SH-SY5Y (cell line): ENCODE data around the gene NPAS2.

Experiments
- GATA2 ChIP-seq: IDR thresholded peaks from 2 replicates; pipeline ENCODE4 v1.6.1; 2011; ENCODE audit warnings: mild to moderate bottlenecking, low read depth, low read length
- GATA3 ChIP-seq: IDR thresholded peaks from 2 replicates; pipeline ENCODE4 v1.6.1; 2011; ENCODE audit warnings: low read depth, mild to moderate bottlenecking, low read length, moderate library complexity

Gene NPAS2

GRCh38 chr2:100964681-100965169, 144.8 kb downstream of the NPAS2 start:
- TF ChIP-seq GATA2, result no peak
- no peak for TF ChIP-seq GATA3

- TF ChIP-seq GATA2 (no peak), GATA3 (no peak)
These were observed 145.7 kb downstream of the NPAS2 start for GRCh38 chr2:100965596-100965995.

- TF ChIP-seq GATA3 (no peak), GATA2 (no peak)
These were observed 147.8 kb downstream of the NPAS2 start for GRCh38 chr2:100967716-100968115.

GRCh38 chr2:100968146-100969145, 148.5 kb downstream of the NPAS2 start:
- TF ChIP-seq GATA3, result no peak
- no peak for TF ChIP-seq GATA2

GRCh38 chr2:100969998-100970397, 150.1 kb downstream of the NPAS2 start:
- TF ChIP-seq GATA2, result no peak
- no peak for TF ChIP-seq GATA3

GRCh38 chr2:100971221-100971620, 151.3 kb downstream of the NPAS2 start:
- no peak for TF ChIP-seq GATA3
- no peak for TF ChIP-seq GATA2

GRCh38 chr2:100972452-100972851, 152.5 kb downstream of the NPAS2 start:
- TF ChIP-seq GATA3 (no peak), GATA2 (no peak)

- no peak for TF ChIP-seq GATA2
- no peak for TF ChIP-seq GATA3
These were observed 155.0 kb downstream of the NPAS2 start for GRCh38 chr2:100974712-100975520.

GRCh38 chr2:100975521-100975785, 155.5 kb downstream of the NPAS2 start:
- TF ChIP-seq GATA2 (no peak), GATA3 (no peak)

- TF ChIP-seq GATA2, result no peak
- TF ChIP-seq GATA3, result no peak
These were observed 156.1 kb downstream of the NPAS2 start for GRCh38 chr2:100976061-100976460.

- TF ChIP-seq GATA3 (no peak), GATA2 (no peak)
These were observed 156.9 kb downstream of the NPAS2 start for GRCh38 chr2:100976645-100977391.

GRCh38 chr2:100977511-100977910, 157.6 kb downstream of the NPAS2 start:
- TF ChIP-seq GATA2, result no peak
- TF ChIP-seq GATA3, result no peak

GRCh38 chr2:100978582-100979191, 158.7 kb downstream of the NPAS2 start:
- TF ChIP-seq GATA3 (no peak), GATA2 (no peak)

- no peak for TF ChIP-seq GATA3
- no peak for TF ChIP-seq GATA2
These were observed 160.1 kb downstream of the NPAS2 start for GRCh38 chr2:100980046-100980445.
